Loucy (cell line): ENCODE measurements around the gene HRH2.

Source experiments
- CTCF ChIP-seq: fragments of 200-600 bp; sonication (generic); conservative IDR thresholded peaks from 2 replicates; pipeline ENCODE4 v1.5.1; 2014; ENCODE audit warnings: mild to moderate bottlenecking, antibody characterized with exemption, low read length
- EZH2phosphoT487 ChIP-seq: fragments of 200-600 bp; IDR thresholded peaks from 2 replicates; pipeline ENCODE4 v1.6.1; 2018; ENCODE audit warnings: antibody characterized with exemption, mild to moderate bottlenecking, moderate library complexity, borderline replicate concordance

DNA sequence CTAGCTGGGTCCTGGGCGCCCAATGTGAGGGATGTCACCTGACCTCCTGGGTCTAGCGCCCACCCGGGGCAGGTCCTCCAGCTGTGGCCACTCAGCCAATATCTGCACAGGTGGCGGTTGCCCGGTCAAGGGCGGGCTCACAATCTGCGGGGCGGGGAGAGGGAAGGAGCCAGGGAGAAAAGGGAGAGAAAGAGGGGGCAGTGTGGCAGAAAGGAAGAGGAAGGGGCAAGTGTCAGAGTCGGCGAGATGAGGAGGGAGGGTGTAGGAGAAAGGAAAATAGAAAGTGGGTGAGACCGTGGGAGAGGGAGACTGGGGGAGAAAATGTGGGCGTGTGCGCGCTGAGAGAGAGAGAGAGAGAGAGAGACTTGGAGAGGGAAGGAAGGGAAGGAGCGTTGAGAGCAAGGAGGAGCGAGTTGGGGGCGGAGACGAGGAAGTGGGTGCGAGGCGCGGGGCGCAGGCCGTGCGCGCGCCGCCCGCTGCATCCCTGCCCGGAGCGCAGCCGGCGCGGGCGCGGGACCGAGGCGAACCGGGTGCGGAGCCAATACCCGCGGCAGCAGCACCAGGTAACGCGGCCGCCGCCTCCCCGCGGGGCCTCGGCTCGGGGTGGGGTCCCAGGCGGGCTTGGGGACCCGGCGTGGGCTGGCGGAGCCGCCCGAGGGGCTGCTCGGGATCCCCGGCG, at the start of gene HRH2:
- no peak for TF ChIP-seq CTCF
- TF ChIP-seq EZH2phosphoT487 = no peak
